K562 (cell line): ENCODE results near the gene MALAT1. TPM values are rescaled to one million over a fixed set of nuclear protein-coding genes. Genes with fewer than 3 reads are reported as not detected.

ENCODE experiments used
- ARID3B ChIP-seq: fragments of 250-450 bp; sonication (Bioruptor Pico); IDR thresholded peaks from 2 replicates; pipeline ENCODE4 v1.4.0; 2020; ENCODE audit warnings: borderline replicate concordance
- ATF1 ChIP-seq, 2 experiments: fragments of 450-650 bp in 1 of 2; IDR thresholded peaks; 2 replicates each; pipeline ENCODE4 v1.6.1; 2016; ENCODE audit warnings: missing compliant biosample characterization in 1 of 2, missing genetic modification characterization in 1 of 2
- BACH1 ChIP-seq: fragments of 200-800 bp; sonication (Bioruptor generic); IDR thresholded peaks from 2 replicates; pipeline ENCODE4 v1.6.1; 2016; ENCODE audit warnings: missing genetic modification characterization, missing compliant biosample characterization
- CBFB ChIP-seq: sonication (generic); formaldehyde crosslinking; IDR thresholded peaks from 2 replicates; pipeline ENCODE4 v1.4.0; 2020; ENCODE audit warnings: mild to moderate bottlenecking, missing genetic modification reagents
- CBX8 ChIP-seq: fragments of 200-600 bp; sonication (generic); IDR thresholded peaks from 2 replicates; pipeline ENCODE4 v1.6.1; 2012; ENCODE audit warnings: borderline replicate concordance, mixed run types, low read depth, mild to moderate bottlenecking, moderate library complexity, mixed read lengths, low read length, control low read depth, inconsistent platforms; ENCODE audit not compliant: poor library complexity, severe bottlenecking; ENCODE audit errors: extremely low read depth
- CREB3 ChIP-seq: fragments of 450-650 bp; conservative IDR thresholded peaks from 2 replicates; pipeline ENCODE4 v1.6.1; 2016; ENCODE audit warnings: missing genetic modification characterization, low read depth, mild to moderate bottlenecking, missing compliant biosample characterization, moderate library complexity
- CSDE1 ChIP-seq, 2 experiments: fragments of 450-650 bp; IDR thresholded peaks; 2 replicates each; pipeline ENCODE4 v1.6.1; 2016; ENCODE audit warnings: mild to moderate bottlenecking in 1 of 2
- FOXK1 ChIP-seq: sonication (generic); formaldehyde crosslinking; IDR thresholded peaks from 2 replicates; pipeline ENCODE4 v1.8.0; 2022; ENCODE audit warnings: missing genetic modification reagents, mild to moderate bottlenecking, borderline replicate concordance
- FOXP4 ChIP-seq: sonication (generic); formaldehyde crosslinking; IDR thresholded peaks from 2 replicates; pipeline ENCODE4 v1.8.0; 2022; ENCODE audit warnings: mild to moderate bottlenecking, missing genetic modification reagents, borderline replicate concordance
- HDAC1 ChIP-seq, 2 experiments: fragments of 450-650 bp; IDR thresholded peaks; 2 replicates each; pipeline ENCODE4 v1.6.1; 2016 to 2017; ENCODE audit warnings: inconsistent platforms in 1 of 2, mild to moderate bottlenecking in 1 of 2, moderate library complexity in 1 of 2
- HDAC8 ChIP-seq: fragments of 450-650 bp; IDR thresholded peaks from 2 replicates; pipeline ENCODE4 v1.6.1; 2016; ENCODE audit warnings: mild to moderate bottlenecking, missing genetic modification characterization, moderate library complexity, missing compliant biosample characterization
- HIVEP1 ChIP-seq: fragments of 250-450 bp; sonication (Bioruptor Pico); IDR thresholded peaks from 2 replicates; pipeline ENCODE4 v1.4.0; 2020; ENCODE audit warnings: mild to moderate bottlenecking
- HNRNPUL1 ChIP-seq: fragments of 200-400 bp; formaldehyde crosslinking; IDR thresholded peaks from 2 replicates; pipeline ENCODE4 v1.6.1; 2017; ENCODE audit warnings: low read length
- MTF1 ChIP-seq: fragments of 250-450 bp; sonication (Bioruptor Pico); IDR thresholded peaks from 2 replicates; pipeline ENCODE4 v1.9.0; 2021; ENCODE audit warnings: moderate library complexity, mild to moderate bottlenecking, inconsistent platforms, borderline replicate concordance
- MYC ChIP-seq, 2 experiments: fragments of 250-450 bp in 1 of 2; sonication (Bioruptor Pico) in 1 of 2; IDR thresholded peaks; 2 replicates each; pipeline versions ENCODE4 v1.5.1 to v1.6.1; 2012 to 2021; ENCODE audit warnings: low read depth in 2 of 2, borderline replicate concordance in 1 of 2, improper control_type of control experiment in 1 of 2, low read length in 1 of 2, mild to moderate bottlenecking in 1 of 2, moderate library complexity in 1 of 2
- PHF8 ChIP-seq: fragments of 200-600 bp; sonication (generic); IDR thresholded peaks from 2 replicates; pipeline ENCODE4 v1.6.1; 2012; ENCODE audit warnings: mixed run types, mild to moderate bottlenecking, inconsistent platforms, low read length, moderate library complexity, borderline replicate concordance
- POLR2AphosphoS2 ChIP-seq: IDR thresholded peaks from 2 replicates; pipeline ENCODE4 v1.6.1; 2012; ENCODE audit warnings: low read length, improper control_type of control experiment
- SIN3A ChIP-seq, 2 experiments: fragments of 150-350 bp in 1 of 2; IDR thresholded peaks; 2 replicates each; pipeline ENCODE4 v1.6.1; 2011 to 2016; ENCODE audit warnings: borderline replicate concordance in 2 of 2, low read depth in 2 of 2, low read length in 2 of 2, mild to moderate bottlenecking in 2 of 2, moderate library complexity in 2 of 2; ENCODE audit not compliant: control insufficient read depth in 1 of 2
- SNIP1 ChIP-seq: fragments of 450-650 bp; IDR thresholded peaks from 2 replicates; pipeline ENCODE4 v1.7.1; 2017; ENCODE audit warnings: low read depth, mild to moderate bottlenecking
- ZNF77 ChIP-seq: fragments of 250-450 bp; sonication (Bioruptor Pico); IDR thresholded peaks from 2 replicates; pipeline ENCODE4 v1.5.0; 2020
- polyA plus RNA-seq, 8 experiments: library from polyadenylated mRNA; depleted of rRNA in 4 of 8; stranded (reverse) in 5 of 8; unstranded in 3 of 8; fragments of >200 nt; fragmentation: Nextera tagmentation in 2 of 8; fragmentation: Illumina TruSeq in 1 of 8; extraction: Ambion mirVana in 2 of 8; extraction: Trizol in 1 of 8; gene quantifications; 2 replicates each; pipeline versions ENCODE4 v1.2.1 to v1.2.3, GENCODE V29; 2011 to 2014; ENCODE audit warnings: inconsistent platforms in 1 of 8, missing spikeins in 1 of 8
- total RNA-seq, 7 experiments: library from RNA; depleted of rRNA in 6 of 7; stranded (reverse); fragments of >200 nt in 6 of 7; fragmentation: Illumina TruSeq in 2 of 7; extraction: Trizol in 2 of 7; gene quantifications; 2 replicates each; pipeline versions ENCODE4 v1.2.1 to v1.2.3, GENCODE V29; 2011 to 2021; ENCODE audit warnings: low replicate concordance in 1 of 7

MALAT1 gene
- total and polyA plus RNA-seq, 9 of the 15 experiments (the other 6 are each of a cell fraction or from before 2014, with no cell fraction given) = 363 to 8,715 (median 2,351) TPM

GRCh38 chr11:65502555-65503367 lies 3.9 kb downstream of the MALAT1 start (continued):
- TF ChIP-seq CBFB (CRISPR knock-in tag) (no peak), MTF1 (CRISPR knock-in tag) (no peak; the same call in 1 of the 2 replicates), HDAC1 (IDR thresholded peaks at IDR 0.05) (peak in 1 of 2 experiments; percentile 8; a peak in 1 of 4 replicates), FOXP4 (CRISPR knock-in tag) (peak; percentile 92), SIN3A (IDR thresholded peaks at IDR 0.05; ENCODE audit: borderline replicate concordance in 2 of 2, control insufficient read depth in 1 of 2, low read depth in 2 of 2, low read length in 2 of 2) (peak; percentile 80 to 93; a peak in 2 of 4 replicates), HDAC8 (no peak), ZNF77 (CRISPR knock-in tag) (peak; percentile 88), CSDE1 (IDR thresholded peaks at IDR 0.05) (peak in 1 of 2 experiments; percentile 52; a peak in 1 of 4 replicates), BACH1 (tag) (no peak; the same call in 1 of the 2 replicates), ATF1 (CRISPR knock-in tag; IDR thresholded peaks at IDR 0.05) (no peak), ATF1 (tag; IDR thresholded peaks at IDR 0.05) (no peak; the same call in 1 of the 2 replicates), PHF8 (peak; percentile 28; the same call in 1 of the 2 replicates), MYC (IDR thresholded peaks at IDR 0.05; ENCODE audit: low read depth, low read length) (no peak), MYC (CRISPR knock-in tag; IDR thresholded peaks at IDR 0.05; ENCODE audit: borderline replicate concordance, low read depth) (peak; percentile 44; the same call in 1 of the 2 replicates), HNRNPUL1 (peak; percentile 93), CREB3 (tag) (no peak), HIVEP1 (CRISPR knock-in tag) (no peak), SNIP1 (no peak; the same call in 1 of the 2 replicates), CBX8 (no peak), POLR2AphosphoS2 (peak; percentile 97), FOXK1 (CRISPR knock-in tag) (peak; percentile 72; the same call in 1 of the 2 replicates), ARID3B (CRISPR knock-in tag) (no peak)
